NOMO-1 treated with dmso at 0.1 percent for 144 hours (cell line): ENCODE results near the gene OR1I1.
"Not testable (repeated sequence)": the region's sequence is repeated elsewhere in the genome, so short reads cannot be mapped to it uniquely, and the experiment has no call there.

ENCODE experiments used
- DNase-seq: peaks from one replicate; lab custom pipeline; 2025; ENCODE audit not compliant: unreplicated experiment; lab: John Stamatoyannopoulos, UW

The OR1I1 gene

GRCh38 chr19:15097980-15098379 lies 16.0 kb downstream of the OR1I1 start:
- not testable (repeated sequence) for DNase-seq

- no peak for DNase-seq
Measured at GRCh38 chr19:15098460-15098859, 16.4 kb downstream of the OR1I1 start.

GRCh38 chr19:15099017-15099582 lies 17.1 kb downstream of the OR1I1 start:
- no peak for DNase-seq

- DNase-seq: no peak
Measured at GRCh38 chr19:15101479-15102082, 19.6 kb downstream of the OR1I1 start.

GRCh38 chr19:15104003-15104402 lies 22.0 kb downstream of the OR1I1 start:
- DNase-seq: no peak

- DNase-seq: no peak
Measured at GRCh38 chr19:15104411-15104810, 22.4 kb downstream of the OR1I1 start.

- no peak for DNase-seq
Measured at GRCh38 chr19:15105044-15105443, 23.0 kb downstream of the OR1I1 start.

GRCh38 chr19:15107061-15108010 lies 25.3 kb downstream of the OR1I1 start, which contains the start of gene SYDE1:
Gene SYDE1, plus strand, starts transcription at chr19:15107401. Its CDS starts 33 bp downstream, at chr19:15107434.
- DNase-seq: no peak

- DNase-seq: no peak
Measured at GRCh38 chr19:15108145-15108844, 26.3 kb downstream of the OR1I1 start.

GRCh38 chr19:15108845-15109767 lies 27.1 kb downstream of the OR1I1 start:
- no peak for DNase-seq

GRCh38 chr19:15109768-15110417 lies 27.9 kb downstream of the OR1I1 start:
- no peak for DNase-seq

- no peak for DNase-seq
Measured at GRCh38 chr19:15110418-15110815, 28.4 kb downstream of the OR1I1 start.

GRCh38 chr19:15111758-15112157 lies 29.7 kb downstream of the OR1I1 start:
- DNase-seq: no peak

GRCh38 chr19:15112385-15112784 lies 30.4 kb downstream of the OR1I1 start:
- DNase-seq: no peak

GRCh38 chr19:15113245-15114152 lies 31.5 kb downstream of the OR1I1 start:
- DNase-seq: no peak

- DNase-seq: no peak
Measured at GRCh38 chr19:15114153-15114540, 32.1 kb downstream of the OR1I1 start.

- DNase-seq: no peak
Measured at GRCh38 chr19:15115080-15115479, 33.1 kb downstream of the OR1I1 start.

- no peak for DNase-seq
Measured at GRCh38 chr19:15115762-15116615, 34.0 kb downstream of the OR1I1 start.
